Pancreas (tissue), 10 donors: ENCODE measurements around the gene SLC30A1. TPM values are rescaled to one million over a fixed set of nuclear protein-coding genes. Genes with fewer than 3 reads are reported as not detected.

Experiments used
- ATAC-seq, 4 donors: fragments of 200-7000 bp; cut with Tn5 transposase; one replicate each; pipeline versions ENCODE4 v1.8.0 to v1.9.1; 2020; ENCODE audit warnings: mild to moderate bottlenecking in 4 of 4, moderate library complexity in 4 of 4
- DNase-seq, 6 donors: peaks; one replicate each; pipeline ENCODE4 v3.0.0-alpha.2; 2020
- FAIRE-seq: peaks from 2 replicates; lab custom pipeline; 2012; peaks lifted over from hg19 to GRCh38; lab: Jason Lieb, UNC
- H3K27ac ChIP-seq, 4 donors: fragments of 200-600 bp; sonication (generic); 1 replicate in 3 of 4; 2 replicates in 1 of 4; pipeline versions ENCODE4 v1.5.0 to v1.8.0; 2020
- H3K27me3 ChIP-seq, 4 donors: fragments of 200-600 bp; one replicate each; pipeline ENCODE4 v1.8.0; 2021
- H3K36me3 ChIP-seq, 3 donors: fragments of 200-600 bp; sonication (generic) in 1 of 3; one replicate each; pipeline versions ENCODE4 v1.5.0 to v1.8.0; 2020 to 2021
- H3K4me1 ChIP-seq, 3 donors: fragments of 200-600 bp; one replicate each; pipeline ENCODE4 v1.8.0; 2021
- H3K4me3 ChIP-seq, 4 donors: fragments of 200-600 bp; sonication (generic) in 2 of 4; one replicate each; pipeline versions ENCODE4 v1.5.0 to v1.8.0; 2020 to 2021
- H3K9me3 ChIP-seq, 4 donors: fragments of 200-600 bp; one replicate each; pipeline ENCODE4 v1.8.0; 2021
- WGBS, 2 donors: extraction: QIAGEN DNeasy Blood & Tissue Kit; methylation state at CpG; one replicate each; pipeline ENCODE4 v1.1.7; 2013; 5-methylcytosine and 5-hydroxymethylcytosine counted together
- intact Hi-C, 3 donors: fragments of 100-400 bp; cut with DNase I; formaldehyde crosslinking; loops; one replicate each; pipeline versions ENCODE4 v1.11.1 to v1.14.2; 2022
- polyA plus RNA-seq, 2 donors: library from polyadenylated mRNA; stranded (reverse); fragments of 200-250 nt; gene quantifications; one replicate each; pipeline ENCODE4 v1.2.3, GENCODE V29; 2013
- total RNA-seq, 6 donors: library from RNA; stranded (reverse); fragmentation: NEBNext Ultra II Directional in 4 of 6; extraction: Animal tissue kit (Norgen Biotek cat#: 25700) in 4 of 6; gene quantifications; one replicate each; pipeline versions ENCODE4 v1.2.1 to v1.2.4, GENCODE V29; 2021 to 2023
- TF ChIP-seq, protein P1 (sequence below), 4 donors: fragments of 200-600 bp; sonication (generic) in 3 of 4; IDR thresholded peaks; one replicate each; pipeline versions ENCODE4 v1.5.0 to v1.8.0; 2021; ENCODE audit warnings: antibody characterized with exemption in 4 of 4
- donor health status: healthy with polysubstance abuse.
- donor health status: DM: no; HTN: no; CAD: no; lungs with moderate emphysema.
- donor health status: DM: no; HTN: no; CAD: no.
- donor health status: control.
- donor health status: control.
- donor health status: Bipolar disorder and iron deficiency.
- donor health status: DM: yes; HTN: yes; CAD: no.
- donor health status: DM: no; HTN: no; CAD: no.
- donor health status: DM: no; HTN: no; CAD: no.
- donor health status: DM: yes; HTN: yes; CAD: no.

Gene SLC30A1
- total and polyA plus RNA-seq, 8 donors, result 1.5 to 19.5 (median 8.0) TPM

- TF ChIP-seq, protein P1, sequence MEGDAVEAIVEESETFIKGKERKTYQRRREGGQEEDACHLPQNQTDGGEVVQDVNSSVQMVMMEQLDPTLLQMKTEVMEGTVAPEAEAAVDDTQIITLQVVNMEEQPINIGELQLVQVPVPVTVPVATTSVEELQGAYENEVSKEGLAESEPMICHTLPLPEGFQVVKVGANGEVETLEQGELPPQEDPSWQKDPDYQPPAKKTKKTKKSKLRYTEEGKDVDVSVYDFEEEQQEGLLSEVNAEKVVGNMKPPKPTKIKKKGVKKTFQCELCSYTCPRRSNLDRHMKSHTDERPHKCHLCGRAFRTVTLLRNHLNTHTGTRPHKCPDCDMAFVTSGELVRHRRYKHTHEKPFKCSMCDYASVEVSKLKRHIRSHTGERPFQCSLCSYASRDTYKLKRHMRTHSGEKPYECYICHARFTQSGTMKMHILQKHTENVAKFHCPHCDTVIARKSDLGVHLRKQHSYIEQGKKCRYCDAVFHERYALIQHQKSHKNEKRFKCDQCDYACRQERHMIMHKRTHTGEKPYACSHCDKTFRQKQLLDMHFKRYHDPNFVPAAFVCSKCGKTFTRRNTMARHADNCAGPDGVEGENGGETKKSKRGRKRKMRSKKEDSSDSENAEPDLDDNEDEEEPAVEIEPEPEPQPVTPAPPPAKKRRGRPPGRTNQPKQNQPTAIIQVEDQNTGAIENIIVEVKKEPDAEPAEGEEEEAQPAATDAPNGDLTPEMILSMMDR (IDR thresholded peaks at IDR 0.05), result no peak
- Histone ChIP-seq H3K36me3 (no peaks in the 10 kb centered on the region), H3K4me3 (peak overlapping the region; percentile 44 to 95 (median 86)), H3K9me3 (no peaks in the 10 kb centered on the region), H3K27ac (peak overlapping the region; percentile 68 to 95 (median 84)), H3K4me1 (peaks cover 2 to 17% (median 16%) of the 10 kb centered on the region in 3 donors), H3K27me3 (no peaks in the 10 kb centered on the region)
- ATAC-seq (peak; percentile 64 to 68 (median 66)), FAIRE-seq (no peak), DNase-seq (peak in 4 of 6 donors; percentile 89 to 92 (median 90))
- WGBS, 2 donors, result 1 to 2% methylated on average over 30 to 46 of the region's 46 CpGs
- intact Hi-C loops, result loop anchor here in 2 of 3 donors (5.0 to 10.0 kb wide), 3 partner anchors 65 to 73 kb away; no protein-coding TSS in a partner anchor
Observed at GRCh38 chr1:211579440-211580302, 710 bp upstream of the SLC30A1 start.

DNA sequence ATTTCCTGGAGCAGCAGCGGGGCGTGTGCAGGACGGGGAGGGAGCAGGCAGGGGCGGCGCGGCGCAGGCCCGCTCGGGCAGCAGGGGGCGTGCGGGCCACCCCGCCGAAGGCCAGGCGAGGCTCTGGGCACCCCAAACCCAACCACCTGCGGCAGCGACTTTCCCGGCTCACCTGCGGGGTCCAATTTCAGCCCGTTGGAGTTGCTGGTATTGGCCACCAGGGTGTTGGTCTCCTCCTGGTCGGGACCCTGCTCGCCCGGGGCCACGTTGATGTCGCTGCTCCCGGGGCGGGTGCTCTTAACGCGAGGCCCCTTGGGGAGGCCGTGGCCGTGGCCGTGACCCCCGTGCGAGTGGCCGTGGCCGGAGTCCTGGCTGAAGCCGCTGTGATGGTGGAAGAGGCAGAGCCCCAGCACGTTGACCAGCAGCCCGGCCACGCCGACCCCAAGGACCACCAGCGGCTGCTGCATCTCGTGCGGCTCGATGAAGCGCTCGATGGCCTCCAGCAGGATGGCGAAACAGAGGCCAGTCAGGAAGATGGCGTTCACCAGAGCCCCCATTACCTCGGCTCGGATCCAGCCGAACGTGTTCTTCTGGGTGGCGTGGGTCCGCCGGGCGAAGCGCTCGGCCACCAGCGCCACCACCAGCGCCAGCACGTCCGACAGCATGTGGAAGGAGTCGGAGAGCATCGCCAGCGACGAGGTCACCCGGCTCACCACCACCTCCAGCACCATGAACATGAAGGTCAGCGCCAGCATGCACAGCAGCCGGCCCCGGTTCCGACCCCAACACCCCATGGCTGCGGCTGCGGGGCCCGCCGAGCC is 932 bp downstream of the SLC30A1 start:
- TF ChIP-seq, protein P1 (IDR thresholded peaks at IDR 0.05), result peak; percentile 67 to 77 (median 75)
- intact Hi-C loops, result loop anchor here in 2 of 3 donors (5.0 to 10.0 kb wide), 3 partner anchors 63 to 74 kb away; no protein-coding TSS in a partner anchor
- Histone ChIP-seq H3K27me3 (no peaks in the 10 kb centered on the region), H3K36me3 (no peaks in the 10 kb centered on the region), H3K9me3 (no peaks in the 10 kb centered on the region), H3K4me3 (peak overlapping the region; percentile 80 to 96 (median 93)), H3K27ac (peak overlapping the region; percentile 91 to 95 (median 93)), H3K4me1 (peaks cover 11 to 31% (median 26%) of the 10 kb centered on the region in 3 donors)
- FAIRE-seq, result no peak
- peak; percentile 72 to 92 (median 81) for DNase-seq
- ATAC-seq, result peak; percentile 59 to 80 (median 71)
- WGBS, 2 donors, result 0 to 1% methylated on average over 74 to 75 of the region's 75 CpGs

DNA sequence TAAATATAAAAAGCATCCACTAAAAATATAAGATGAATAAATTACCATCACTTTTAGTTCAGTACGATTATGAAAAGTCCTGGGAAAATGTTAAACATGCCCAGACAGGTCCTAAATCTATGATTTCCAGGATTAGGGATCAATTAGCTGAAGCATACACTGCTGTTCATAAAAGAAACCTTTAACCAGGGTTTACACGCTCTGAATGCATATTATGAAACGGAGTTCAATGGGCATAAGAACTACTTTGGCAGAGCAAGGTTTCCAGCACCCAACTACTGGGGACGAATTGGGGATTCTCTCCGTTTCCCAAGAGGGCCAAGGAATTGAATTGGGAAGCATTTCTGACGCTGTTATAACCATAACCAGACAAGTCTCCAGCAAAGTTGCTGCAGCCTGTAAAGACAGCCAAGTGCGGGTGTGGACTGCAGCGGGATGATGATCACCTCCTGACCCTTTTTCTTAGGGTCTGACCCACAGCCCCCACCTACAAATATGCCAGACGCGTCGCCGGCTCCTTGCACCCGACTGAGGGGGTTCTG is 1.6 kb downstream of the SLC30A1 start:
- FAIRE-seq (no peak), ATAC-seq (no peak), DNase-seq (no peak)
- 0 to 1% methylated on average over 13 of the region's 13 CpGs for WGBS, 2 donors
- peak overlapping the region in 2 of 4 donors; percentile 94 to 95 for H3K27ac ChIP-seq
- H3K36me3 ChIP-seq, result no peaks in the 10 kb centered on the region
- intact Hi-C loops, result loop anchor here in 2 of 3 donors (5.0 to 10.0 kb wide), 3 partner anchors 63 to 75 kb away; no protein-coding TSS in a partner anchor
- peak overlapping the region; percentile 80 to 96 (median 93) for H3K4me3 ChIP-seq
- peaks cover 11 to 33% (median 26%) of the 10 kb centered on the region in 3 donors for H3K4me1 ChIP-seq
- TF ChIP-seq, protein P1 (IDR thresholded peaks at IDR 0.05), result no peak
- H3K9me3 ChIP-seq, result no peaks in the 10 kb centered on the region
- H3K27me3 ChIP-seq, result no peaks in the 10 kb centered on the region

- no peak overlapping the region for H3K27ac ChIP-seq
Observed at GRCh38 chr1:211576717-211577116, 2.2 kb downstream of the SLC30A1 start.

More at GRCh38 chr1:211576717-211577116, 2.2 kb downstream of the SLC30A1 start:
- FAIRE-seq (peak; percentile 72), DNase-seq (no peak), ATAC-seq (no peak)
- Histone ChIP-seq H3K4me3 (peak overlapping the region; percentile 80 to 96 (median 93)), H3K27me3 (no peaks in the 10 kb centered on the region), H3K4me1 (peaks cover 11 to 36% (median 26%) of the 10 kb centered on the region in 3 donors), H3K9me3 (no peaks in the 10 kb centered on the region), H3K36me3 (no peaks in the 10 kb centered on the region)
- intact Hi-C loops, result loop anchor here in 2 of 3 donors (5.0 to 10.0 kb wide), 3 partner anchors 62 to 76 kb away; no protein-coding TSS in a partner anchor
- TF ChIP-seq, protein P1 (IDR thresholded peaks at IDR 0.05), result no peak
- WGBS, 2 donors, result 8 to 10% methylated on average over 2 of the region's 2 CpGs
